DOHH2 (cell line): ENCODE results near the gene CDC42BPA.

Source experiments
- H3F3A ChIP-seq: fragments of 200-600 bp; sonication (generic), shearing (Covaris generic); 2 replicates; pipeline ENCODE4 v1.6.0; 2016; ENCODE audit warnings: antibody characterized with exemption, mild to moderate bottlenecking; ENCODE audit not compliant: control insufficient read depth, insufficient read depth
- H3K27ac ChIP-seq: fragments of 200-600 bp; sonication (generic); 2 replicates; pipeline ENCODE4 v1.5.1; 2014; ENCODE audit warnings: low read depth, mild to moderate bottlenecking, low read length, moderate library complexity
- H3K27me3 ChIP-seq: fragments of 200-600 bp; sonication (generic); 2 replicates; pipeline ENCODE4 v1.6.1; 2014; ENCODE audit warnings: mild to moderate bottlenecking, low read length, mixed read lengths; ENCODE audit not compliant: control insufficient read depth
- H3K36me3 ChIP-seq: fragments of 200-600 bp; sonication (generic); 2 replicates; pipeline ENCODE4 v1.6.1; 2014; ENCODE audit warnings: mild to moderate bottlenecking, low read length, moderate library complexity, mixed read lengths; ENCODE audit not compliant: control insufficient read depth
- H3K4me1 ChIP-seq: fragments of 200-600 bp; sonication (generic); 2 replicates; pipeline ENCODE4 v1.6.1; 2014; ENCODE audit warnings: mild to moderate bottlenecking, low read length, mixed read lengths; ENCODE audit not compliant: control insufficient read depth
- H3K4me2 ChIP-seq: fragments of 200-600 bp; sonication (generic); 2 replicates; pipeline ENCODE4 v1.6.0; 2014; ENCODE audit warnings: mild to moderate bottlenecking, low read length, moderate library complexity
- H3K4me3 ChIP-seq: fragments of 200-600 bp; sonication (generic); 2 replicates; pipeline ENCODE4 v1.5.1; 2014; ENCODE audit warnings: mild to moderate bottlenecking, low read length, mixed read lengths
- H3K79me2 ChIP-seq: fragments of 200-600 bp; sonication (generic); 2 replicates; pipeline ENCODE4 v1.6.1; 2014; ENCODE audit warnings: mild to moderate bottlenecking, low read length, mixed read lengths; ENCODE audit not compliant: control insufficient read depth
- H3K9me2 ChIP-seq: fragments of 200-600 bp; sonication (generic); replicated peaks from 2 replicates; pipeline ENCODE4 v1.6.1; 2014; ENCODE audit warnings: mild to moderate bottlenecking, low read length, mixed read lengths; ENCODE audit not compliant: control insufficient read depth
- H3K9me3 ChIP-seq: fragments of 200-600 bp; sonication (generic); 2 replicates; pipeline ENCODE4 v1.6.1; 2014; ENCODE audit warnings: antibody characterized with exemption, low read length, mixed read lengths; ENCODE audit not compliant: control insufficient read depth, insufficient read depth
- H4K20me1 ChIP-seq: fragments of 200-600 bp; sonication (generic); 2 replicates; pipeline ENCODE4 v1.6.0; 2014; ENCODE audit warnings: low read depth, mild to moderate bottlenecking, antibody characterized with exemption, low read length, moderate library complexity; ENCODE audit not compliant: control insufficient read depth, insufficient read depth
- CTCF ChIP-seq: fragments of 200-600 bp; sonication (generic); IDR thresholded peaks from one replicate; pipeline ENCODE4 v1.5.1; 2014; ENCODE audit warnings: antibody characterized with exemption, mild to moderate bottlenecking, low read depth, low read length; ENCODE audit not compliant: poor library complexity, severe bottlenecking
- EZH2phosphoT487 ChIP-seq: fragments of 200-600 bp; sonication (generic); IDR thresholded peaks from 2 replicates; pipeline ENCODE4 v1.6.1; 2017; ENCODE audit warnings: borderline replicate concordance, mild to moderate bottlenecking, antibody characterized with exemption, low read length, moderate library complexity, mixed read lengths

Gene CDC42BPA

GRCh38 chr1:226940029-226940805 lies 378.1 kb downstream of the CDC42BPA start, which contains the start of gene COQ8A:
COQ8A (plus strand) TSS chr1:226940294; CDS start chr1:226961386, 21,092 bp downstream.
- peak within 1 kb of the TSS; percentile 90 for H3K27ac ChIP-seq
- peak within 1 kb of the TSS; percentile 82 for H3K4me3 ChIP-seq
- peaks cover 38% of the 10 kb centered on the region for H3K4me1 ChIP-seq
- peaks cover 4% of the 10 kb centered on the region for H3K9me3 ChIP-seq
- peaks cover 41% of the 10 kb centered on the region for H3K79me2 ChIP-seq
- no peaks in the 10 kb centered on the region for H4K20me1 ChIP-seq
- no peak for TF ChIP-seq CTCF
- no peak for TF ChIP-seq EZH2phosphoT487
- no peaks in the 10 kb centered on the region for H3K36me3 ChIP-seq
- H3K9me2 ChIP-seq, result no peaks in the 10 kb centered on the region
- H3K27me3 ChIP-seq, result no peaks in the 10 kb centered on the region
- H3K4me2 ChIP-seq, result peak within 1 kb of the TSS; percentile 91
- no peaks in the 10 kb centered on the region for H3F3A ChIP-seq
